ENCODE results near the gene NRXN3.

Gene NRXN3

DNA sequence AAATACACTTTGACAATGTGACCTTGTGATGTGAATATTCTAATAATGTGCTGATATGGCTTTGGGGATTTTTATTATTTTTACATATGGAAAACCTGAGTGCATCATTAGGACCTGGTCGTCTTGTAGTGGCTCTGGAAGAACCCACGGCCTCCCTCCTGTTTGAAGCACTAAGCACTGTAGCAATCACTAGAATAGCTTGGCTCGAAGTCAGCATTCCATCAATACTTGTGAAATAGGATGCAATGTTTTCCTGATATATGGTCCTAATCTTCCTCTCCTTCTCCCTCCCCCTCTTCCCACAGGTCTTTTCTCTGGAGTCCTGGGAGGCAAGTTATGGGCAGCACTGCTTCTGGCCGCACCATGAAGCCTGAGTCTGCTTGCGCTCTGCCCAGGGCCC, 71.9 kb downstream of the NRXN3 start:
- no peak for DNase-seq

- DNase-seq: no peak
These were observed 73.0 kb downstream of the NRXN3 start for GRCh38 chr14:78243187-78243586.

GRCh38 chr14:78245238-78245637, 75.1 kb downstream of the NRXN3 start:
- DNase-seq: no peak

- DNase-seq: peak in 1 of 58 donors; percentile 15
These were observed 78.4 kb downstream of the NRXN3 start for GRCh38 chr14:78248501-78249090.

- no peak for DNase-seq
These were observed 81.1 kb downstream of the NRXN3 start for GRCh38 chr14:78251308-78251707.

DNA sequence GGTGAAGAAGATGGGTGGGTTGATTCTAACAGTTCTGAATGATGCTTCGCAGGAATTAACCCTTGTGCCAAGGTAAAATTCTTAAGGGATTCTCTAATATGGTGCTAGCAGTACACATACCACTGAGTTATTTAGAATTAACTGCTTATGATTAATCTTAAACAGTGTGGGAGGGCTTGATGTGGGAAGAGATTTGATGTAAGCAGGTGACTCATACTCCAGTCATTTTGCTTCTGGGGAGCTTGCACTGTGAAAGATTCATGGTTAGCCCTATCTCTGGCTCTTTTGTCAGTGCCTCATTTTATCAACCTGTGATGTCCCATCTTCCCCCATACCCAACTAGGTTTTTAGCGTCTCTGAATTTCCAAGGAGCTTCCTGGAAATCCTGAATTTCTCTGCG, 83.8 kb downstream of the NRXN3 start:
- DNase-seq: no peak

GRCh38 chr14:78254911-78255461, 84.8 kb downstream of the NRXN3 start:
- DNase-seq: peak in 10 of 58 donors; percentile 0 to 44 (median 15)

DNA sequence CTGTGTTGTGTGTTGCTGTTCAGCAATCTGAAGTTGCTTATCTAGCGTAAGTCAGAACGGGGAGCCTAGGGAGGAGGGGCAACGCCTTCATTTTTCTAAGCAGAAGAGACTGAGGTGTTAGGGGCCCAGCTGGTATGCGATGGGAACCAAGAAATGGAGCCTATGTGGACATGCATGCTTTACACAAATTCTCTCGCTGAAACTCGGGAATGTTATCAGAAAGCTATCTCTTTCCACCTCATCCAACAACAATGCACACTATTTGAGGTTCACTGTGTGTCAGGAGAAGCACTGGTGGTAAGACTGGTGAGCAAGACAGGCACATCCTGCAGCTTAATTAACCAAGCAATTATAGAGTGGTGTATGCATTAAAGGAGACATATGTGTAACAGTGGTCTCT, 89.7 kb downstream of the NRXN3 start:
- no peak for DNase-seq

GRCh38 chr14:78278464-78279250, 108.5 kb downstream of the NRXN3 start:
- DNase-seq: no peak

DNA sequence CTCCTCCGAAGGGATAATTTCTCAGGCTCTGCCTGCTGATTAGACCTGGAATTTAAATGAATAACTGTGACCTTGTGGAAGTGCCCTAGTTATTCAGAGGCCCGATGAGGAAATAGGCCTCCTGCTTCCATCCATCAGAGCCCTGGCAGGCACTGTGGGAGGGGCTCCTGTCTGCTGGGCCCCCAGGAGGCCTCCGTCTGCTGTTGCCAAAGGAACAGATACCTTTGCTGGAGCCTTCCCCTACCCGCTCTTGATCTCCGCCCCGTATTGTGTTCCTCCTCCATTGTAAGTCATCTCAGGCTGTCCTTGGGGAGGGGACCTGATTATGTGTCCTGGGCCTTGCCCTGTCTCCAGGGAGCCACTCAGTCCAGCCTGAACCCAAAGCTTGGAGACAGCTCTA, 112.3 kb downstream of the NRXN3 start:
- no peak for DNase-seq

DNA sequence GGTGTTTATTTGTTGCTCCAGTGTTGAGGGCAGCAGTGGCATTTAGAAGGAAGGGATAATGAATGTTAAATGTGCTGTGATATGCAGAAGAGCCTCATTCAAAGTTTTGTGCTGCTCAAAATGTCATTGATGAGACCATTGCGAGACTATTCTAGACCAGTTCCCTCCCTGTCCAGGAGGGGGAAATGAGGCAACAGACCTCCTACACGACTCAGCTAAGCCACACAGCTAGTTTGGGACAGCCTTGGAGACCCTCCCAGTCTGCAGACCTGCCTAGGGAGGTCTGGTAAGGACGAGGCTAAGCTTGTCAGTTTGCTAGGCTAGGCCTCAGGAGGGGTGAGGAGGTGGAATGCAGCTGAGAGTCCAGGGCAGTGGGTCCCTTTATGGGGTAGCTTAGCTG, 116.0 kb downstream of the NRXN3 start:
- no peak for DNase-seq

GRCh38 chr14:78292003-78292402, 121.8 kb downstream of the NRXN3 start:
- peak in 2 of 58 donors; percentile 1 to 7 for DNase-seq

DNA sequence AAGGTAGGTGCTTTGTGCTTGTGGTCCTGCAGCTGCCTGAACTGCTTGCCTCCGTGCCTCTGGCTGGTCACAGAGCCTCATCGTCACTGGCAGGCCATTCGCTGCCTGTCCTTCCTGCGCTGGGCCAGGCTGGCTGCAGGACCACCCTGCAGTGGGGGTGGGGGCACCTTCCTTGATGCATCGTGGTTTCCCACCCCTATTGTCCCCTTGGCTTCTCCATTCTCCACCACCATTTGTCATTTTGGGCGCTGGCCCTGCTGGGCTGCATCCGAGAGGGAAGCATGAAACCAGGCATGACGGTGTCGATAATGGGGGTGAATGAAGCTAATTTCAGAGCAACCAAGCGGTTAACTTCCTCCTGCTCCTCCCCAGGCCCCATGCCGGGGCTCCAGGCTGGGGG, 127.7 kb downstream of the NRXN3 start:
- no peak for DNase-seq

- DNase-seq: no peak
These were observed 128.1 kb downstream of the NRXN3 start for GRCh38 chr14:78298298-78298697.

GRCh38 chr14:78302841-78303240, 132.7 kb downstream of the NRXN3 start:
- no peak for DNase-seq

DNA sequence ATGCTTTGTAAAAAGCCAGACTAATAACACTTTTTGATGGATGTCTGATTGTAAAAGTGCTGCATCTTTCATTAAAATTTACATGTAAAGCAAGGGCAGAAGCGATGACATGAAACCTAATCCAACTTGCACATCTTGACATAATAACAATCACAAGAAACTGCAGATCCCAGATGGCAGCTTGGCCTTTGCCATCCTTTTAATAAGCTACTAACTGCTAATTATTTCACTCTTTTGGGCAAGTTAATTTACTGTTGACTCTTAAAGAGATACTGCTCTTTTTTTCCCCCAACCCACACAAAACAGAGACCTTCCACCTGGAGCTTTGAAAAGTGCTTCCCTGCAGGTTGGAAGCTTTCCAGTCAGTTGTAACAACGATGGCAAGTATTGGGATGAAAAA, 137.5 kb downstream of the NRXN3 start:
- DNase-seq: no peak

GRCh38 chr14:78308079-78308478, 137.9 kb downstream of the NRXN3 start:
- no peak for DNase-seq

DNA sequence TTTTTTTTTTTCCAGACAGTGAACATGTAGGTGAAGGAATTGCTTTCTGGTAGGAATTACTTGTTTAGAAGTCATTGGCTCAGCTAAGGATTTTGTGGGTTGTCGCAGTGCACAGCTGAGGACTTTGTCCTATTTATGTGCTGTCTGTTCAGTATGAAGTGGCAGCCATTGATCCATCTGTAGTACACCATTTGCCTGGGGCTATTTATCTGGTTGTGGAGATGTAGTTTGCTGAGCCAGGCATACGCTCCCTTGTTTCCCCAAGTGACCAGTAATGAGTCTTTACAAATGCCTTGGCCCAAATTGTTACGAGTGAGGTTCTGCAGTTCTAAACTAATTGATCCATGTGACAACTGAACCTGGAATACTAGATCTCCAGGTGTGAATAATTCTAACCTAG, 140.1 kb downstream of the NRXN3 start:
- no peak for DNase-seq

DNA sequence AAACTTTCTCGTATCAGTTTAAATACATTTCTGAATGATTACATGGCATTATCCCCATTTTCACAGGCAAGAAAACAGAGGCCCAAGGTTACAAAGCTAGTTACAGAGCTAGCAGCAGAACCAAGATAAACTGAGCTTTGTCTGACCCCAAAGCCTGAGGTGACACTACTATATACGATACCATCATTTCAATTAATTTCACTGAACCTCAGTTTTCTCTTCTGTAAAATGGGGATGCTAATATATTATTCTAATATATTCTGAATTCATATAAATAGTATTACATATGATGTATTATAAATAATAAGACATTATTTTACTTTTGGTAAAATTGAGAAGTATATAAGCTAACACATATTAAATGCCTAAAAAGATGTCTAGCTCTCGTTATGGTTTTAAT, 143.3 kb downstream of the NRXN3 start:
- DNase-seq: no peak

- no peak for DNase-seq
These were observed 144.3 kb downstream of the NRXN3 start for GRCh38 chr14:78314484-78314883.

DNA sequence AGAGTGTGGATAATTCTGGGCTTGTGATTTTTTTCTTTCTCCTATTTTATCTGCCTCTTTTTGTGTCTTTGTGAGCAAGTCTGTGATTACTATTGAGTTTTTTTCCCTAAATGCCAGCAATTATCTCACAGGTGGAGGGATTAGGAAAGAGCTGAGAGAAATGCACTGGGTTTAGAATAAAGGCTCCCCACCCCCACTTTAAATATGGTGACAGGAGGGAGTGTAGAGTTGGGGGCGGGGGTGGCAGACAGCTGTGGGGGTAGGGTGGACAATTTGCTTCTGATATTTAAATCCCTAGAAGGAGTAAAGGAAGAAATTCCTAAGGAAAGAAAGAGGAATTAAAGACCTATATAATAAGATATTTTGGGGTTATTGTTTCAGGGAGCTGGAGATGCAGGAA, 145.9 kb downstream of the NRXN3 start:
- no peak for DNase-seq

DNA sequence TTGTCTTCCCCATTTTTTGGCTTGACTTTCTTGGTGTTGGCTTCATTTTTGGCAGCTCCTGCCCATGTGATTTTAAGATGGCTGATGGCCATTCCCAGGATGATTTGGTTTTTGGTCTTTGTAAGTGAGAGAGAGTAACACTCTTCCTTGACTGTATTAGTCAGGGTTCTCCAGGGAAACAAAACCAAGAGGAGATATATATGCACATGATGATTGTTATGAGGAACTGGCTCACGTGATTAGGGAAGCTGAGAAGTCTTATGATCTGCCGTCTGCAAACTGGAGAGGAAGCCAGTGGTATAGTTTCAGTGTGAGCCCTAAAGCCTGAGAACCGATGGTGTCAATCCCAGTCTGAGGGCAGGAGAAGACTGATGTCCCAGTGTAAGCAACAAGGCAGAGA, 146.6 kb downstream of the NRXN3 start:
- DNase-seq: no peak

DNA sequence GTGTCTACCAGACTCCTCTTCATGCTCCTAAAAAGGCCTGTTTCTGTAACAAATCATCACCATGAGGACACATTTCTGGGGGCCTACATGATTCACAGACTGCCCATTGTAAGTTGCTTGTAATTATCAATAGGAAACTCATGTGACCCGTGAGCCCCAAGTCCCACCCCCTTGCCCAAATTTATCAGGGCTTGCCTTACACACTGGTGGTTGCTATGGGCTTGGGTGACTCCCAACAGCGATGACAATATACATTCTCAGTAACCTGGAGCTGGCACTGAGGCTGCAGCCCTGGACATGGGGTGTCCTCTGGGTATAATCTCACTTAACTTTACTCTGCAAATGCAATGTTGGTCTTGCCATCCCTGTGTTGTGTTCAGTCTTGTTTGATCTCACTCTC, 149.2 kb downstream of the NRXN3 start:
- DNase-seq: no peak

All from anterior cingulate cortex (tissue), 58 donors.